ENCODE data around the gene PBX3. TPM values are rescaled to one million over a fixed set of nuclear protein-coding genes. Genes with fewer than 3 reads are reported as not detected.

The PBX3 gene
- total and polyA plus RNA-seq, 9 of the 15 experiments (the other 6 are each of a cell fraction or from before 2014, with no cell fraction given) = 0.14 to 5.8 (median 0.92) TPM

DNA sequence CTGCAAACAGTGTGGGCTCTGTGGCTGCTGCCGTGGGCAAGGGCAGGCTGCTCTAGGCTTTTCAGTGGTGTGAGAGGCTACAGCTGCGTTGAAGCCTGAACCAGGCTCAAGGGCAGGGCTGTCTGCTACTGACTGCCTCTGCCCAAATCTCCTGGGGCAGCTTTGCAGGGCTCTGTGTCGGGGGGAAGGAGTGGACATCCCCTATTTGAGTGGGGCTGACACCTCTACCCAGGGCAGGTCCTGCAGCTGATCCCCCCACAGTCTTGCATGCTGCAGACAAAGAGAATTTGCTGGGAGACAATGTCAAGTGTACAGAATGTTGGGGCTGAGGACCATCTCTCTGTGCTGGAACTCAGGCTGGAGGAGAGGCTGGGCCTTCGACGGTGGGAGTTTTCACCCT is 240.2 kb downstream of the PBX3 start:
- no peak overlapping the region for H3K27ac ChIP-seq (ENCODE audit: extremely low read depth, low read depth, low read length)
- FAIRE-seq (no peak), DNase-seq (ENCODE audit: extremely low read depth in 1 of 4, low spot score in 3 of 4) (no peak), ATAC-seq (no peak)
- 7% methylated on average over 5 of the region's 5 CpGs for WGBS (ENCODE audit: insufficient coverage, low coverage, missing lambda C conversion rate)
- H2AFZ ChIP-seq (ENCODE audit: low read depth, low read length) = no peak overlapping the region
- H3K4me2 ChIP-seq (ENCODE audit: insufficient read depth, low read length) = no peak overlapping the region
- H3K9me1 ChIP-seq (ENCODE audit: control insufficient read depth, insufficient read depth, low read length) = no peaks in the 10 kb centered on the region
- no peaks in the 10 kb centered on the region for H3K9me3 ChIP-seq (replicated peaks; ENCODE audit: control insufficient read depth, insufficient read depth, low read depth, low read length)
- CTCF ChIA-PET (ENCODE audit: low intra/inter-chr PET ratio) = no interaction called here
- H4K20me1 ChIP-seq (replicated peaks; ENCODE audit: control insufficient read depth, insufficient read depth, low read length) = 0 out of 2 replicates have a peak, but pooled peaks cover 3% of the 10 kb centered on the region
- H3K4me1 ChIP-seq (replicated peaks in 1 of 2; ENCODE audit: control insufficient read depth in 2 of 2, insufficient read depth in 2 of 2, low read length in 2 of 2) = no peaks in the 10 kb centered on the region
- H3K79me2 ChIP-seq (ENCODE audit: control insufficient read depth, insufficient read depth, low read length) = no peaks in the 10 kb centered on the region
- intact Hi-C loops (cut with micrococcal nuclease) = no loop called here
- TF ChIP-seq RBM25 (IDR thresholded peaks at IDR 0.05; ENCODE audit: low read depth, low read length, severe bottlenecking) = peak; percentile 15
- no peak for TF ChIP-seq ZNF217 (CRISPR knock-in tag; IDR thresholded peaks at IDR 0.05)
- H3K4me3 ChIP-seq = no peak overlapping the region
- no peaks in the 10 kb centered on the region for H3K36me3 ChIP-seq (ENCODE audit: control insufficient read depth, insufficient read depth, low read length)
- no TSS peak for BruUV-seq (replicated peaks)
- in situ Hi-C loops (cut with MboI) = no loop called here
- peaks cover 0 to 46% of the 10 kb centered on the region in 2 experiments; a peak in 2 of 5 replicates for H3K27me3 ChIP-seq (ENCODE audit: control insufficient read depth in 2 of 2, insufficient read depth in 2 of 2, low read length in 2 of 2)
- POLR2A ChIA-PET = interaction anchor here (0.5 to 0.6 kb wide), 2 partner anchors 13 to 44 kb away, joined by 3 read pairs; no protein-coding TSS in a partner anchor
- no peak overlapping the region for H3K9ac ChIP-seq (ENCODE audit: insufficient read depth in 1 of 2, low read depth in 2 of 2, low read length in 2 of 2)

DNA sequence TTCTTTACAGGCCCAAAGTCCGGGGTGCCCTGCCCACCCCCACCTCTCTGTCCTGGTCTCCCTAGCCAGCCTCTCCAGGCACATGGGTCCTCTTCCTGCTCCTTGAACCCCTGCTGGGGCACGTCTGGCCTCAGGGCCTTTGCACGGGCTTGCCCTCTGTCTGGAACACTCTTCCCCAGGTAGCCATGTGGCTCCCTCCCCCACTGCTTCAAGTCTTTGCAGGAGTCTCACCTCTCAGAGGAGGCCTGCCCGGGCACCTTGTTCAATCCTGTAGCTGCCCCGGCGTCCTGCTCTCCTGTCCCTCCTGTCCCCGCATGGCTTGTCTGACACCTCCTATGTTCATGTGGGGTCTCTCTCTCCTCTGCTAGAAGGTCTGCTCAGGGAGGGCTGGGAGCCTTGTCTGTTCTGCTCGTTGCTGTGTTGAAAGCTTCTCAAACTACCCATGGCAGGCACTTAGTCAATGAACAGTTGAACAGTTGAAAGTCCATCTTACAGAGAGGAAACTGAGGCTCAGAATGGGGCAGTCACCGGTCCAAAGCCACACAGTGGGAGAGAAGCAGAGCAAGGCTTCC is 241.4 kb downstream of the PBX3 start:
- Histone ChIP-seq H3K27ac (ENCODE audit: extremely low read depth, low read depth, low read length) (no peak overlapping the region), H3K36me3 (ENCODE audit: control insufficient read depth, insufficient read depth, low read length) (no peaks in the 10 kb centered on the region), H3K27me3 (ENCODE audit: control insufficient read depth in 2 of 2, insufficient read depth in 2 of 2, low read length in 2 of 2) (peaks cover 0 to 49% of the 10 kb centered on the region in 2 experiments; a peak in 3 of 5 replicates), H3K9me1 (ENCODE audit: control insufficient read depth, insufficient read depth, low read length) (no peaks in the 10 kb centered on the region), H2AFZ (ENCODE audit: low read depth, low read length) (no peak overlapping the region), H3K79me2 (ENCODE audit: control insufficient read depth, insufficient read depth, low read length) (no peaks in the 10 kb centered on the region), H4K20me1 (replicated peaks; ENCODE audit: control insufficient read depth, insufficient read depth, low read length) (0 out of 2 replicates have a peak, but pooled peaks cover 3% of the 10 kb centered on the region), H3K9me3 (replicated peaks; ENCODE audit: control insufficient read depth, insufficient read depth, low read depth, low read length) (no peaks in the 10 kb centered on the region), H3K4me1 (replicated peaks in 1 of 2; ENCODE audit: control insufficient read depth in 2 of 2, insufficient read depth in 2 of 2, low read length in 2 of 2) (no peaks in the 10 kb centered on the region), H3K4me2 (ENCODE audit: insufficient read depth, low read length) (no peak overlapping the region), H3K4me3 (no peak overlapping the region), H3K9ac (ENCODE audit: insufficient read depth in 1 of 2, low read depth in 2 of 2, low read length in 2 of 2) (no peak overlapping the region)
- DNase-seq (ENCODE audit: extremely low read depth in 1 of 4, low spot score in 3 of 4) (no peak), FAIRE-seq (no peak), ATAC-seq (no peak; the same call in 2 of the 3 replicates)
- BruUV-seq (replicated peaks) = no TSS peak
- CTCF ChIA-PET (ENCODE audit: low intra/inter-chr PET ratio) = no interaction called here
- POLR2A ChIA-PET = no interaction called here
- in situ Hi-C loops (cut with MboI) (no loop called here), intact Hi-C loops (cut with micrococcal nuclease) (no loop called here)
- TF ChIP-seq ZNF75A (CRISPR knock-in tag; IDR thresholded peaks at IDR 0.05) (no peak), MXD1 (CRISPR knock-in tag; IDR thresholded peaks at IDR 0.05; ENCODE audit: borderline replicate concordance, poor library complexity, severe bottlenecking) (no peak), NBN (IDR thresholded peaks at IDR 0.05; ENCODE audit: low read depth) (no peak), PKNOX1 (IDR thresholded peaks at IDR 0.05) (no peak), EHMT2 (IDR thresholded peaks at IDR 0.05) (no peak)
- WGBS (ENCODE audit: insufficient coverage, low coverage, missing lambda C conversion rate) = 2% methylated on average over 9 of the region's 9 CpGs
